ENCODE results near the gene SERPINA5.
"Not testable (repeated sequence)": the region's sequence is repeated elsewhere in the genome, so short reads cannot be mapped to it uniquely, and the experiment has no call there.

Gene SERPINA5

DNA sequence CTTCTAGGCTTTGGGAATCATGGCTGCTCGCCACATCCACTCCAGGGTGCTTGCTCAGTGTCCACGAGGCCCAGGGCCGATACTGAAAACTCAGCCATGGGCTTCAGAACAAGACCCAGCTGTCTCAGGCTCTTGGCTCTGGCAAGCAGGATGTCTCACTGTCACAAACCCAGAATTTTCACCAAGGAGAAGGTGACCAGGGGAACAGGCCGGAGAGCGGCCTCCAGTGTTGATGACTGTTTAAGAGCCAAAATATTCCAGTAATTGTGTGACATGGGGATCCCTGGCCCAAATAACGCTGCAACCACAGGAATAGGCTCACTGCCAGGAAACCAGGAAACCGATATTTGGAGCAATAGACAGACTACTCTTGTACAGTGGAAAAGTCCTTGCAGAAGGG, 9.8 kb upstream of the SERPINA5 start:
- FAIRE-seq (no peak), DNase-seq (ENCODE audit: insufficient read length, low spot score) (no peak)
- TF ChIP-seq TAF1 (IDR thresholded peaks at IDR 0.05; ENCODE audit: low read depth, low read length) (no peak), PAX5 (IDR thresholded peaks at IDR 0.05; ENCODE audit: insufficient read depth, low read length, severe bottlenecking) (no peak), POLR2AphosphoS5 (IDR thresholded peaks at IDR 0.05; ENCODE audit: low read depth, low read length) (no peak), POLR2A (IDR thresholded peaks at IDR 0.05; ENCODE audit: low read depth, low read length) (no peak), POU2F2 (IDR thresholded peaks at IDR 0.05; ENCODE audit: low read depth, low read length) (no peak), SPI1 (IDR thresholded peaks at IDR 0.05; ENCODE audit: low read depth, low read length) (no peak)

DNA sequence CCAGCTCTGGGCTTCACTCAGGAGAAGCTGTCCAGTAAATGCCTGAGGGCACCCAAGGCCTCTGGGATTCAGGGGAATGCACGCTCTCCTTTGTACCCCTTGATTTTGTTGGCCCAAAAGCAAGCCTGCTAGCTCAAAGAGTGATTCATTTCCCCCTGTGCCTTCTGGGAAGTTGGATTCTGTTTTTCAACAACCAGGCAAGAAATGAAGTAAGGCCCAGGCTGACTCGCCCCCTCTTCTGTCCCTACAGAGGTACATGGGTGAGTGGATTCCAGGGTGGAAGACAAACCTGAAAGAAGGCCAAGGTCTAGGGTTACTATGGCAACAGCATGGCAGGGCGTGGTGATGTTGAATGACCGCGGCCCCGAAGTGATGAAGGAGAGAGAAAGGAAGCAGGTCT, 9.3 kb upstream of the SERPINA5 start:
- TF ChIP-seq POLR2A (IDR thresholded peaks at IDR 0.05; ENCODE audit: low read depth, low read length): no peak
- TF ChIP-seq POU2F2 (IDR thresholded peaks at IDR 0.05; ENCODE audit: low read depth, low read length): no peak
- TF ChIP-seq POLR2AphosphoS5 (IDR thresholded peaks at IDR 0.05; ENCODE audit: low read depth, low read length): no peak
- no peak for TF ChIP-seq SPI1 (IDR thresholded peaks at IDR 0.05; ENCODE audit: low read depth, low read length)
- TF ChIP-seq PAX5 (IDR thresholded peaks at IDR 0.05; ENCODE audit: insufficient read depth, low read length, severe bottlenecking): no peak
- TF ChIP-seq TAF1 (IDR thresholded peaks at IDR 0.05; ENCODE audit: low read depth, low read length): no peak
- DNase-seq (ENCODE audit: insufficient read length, low spot score) (no peak), FAIRE-seq (no peak)

DNA sequence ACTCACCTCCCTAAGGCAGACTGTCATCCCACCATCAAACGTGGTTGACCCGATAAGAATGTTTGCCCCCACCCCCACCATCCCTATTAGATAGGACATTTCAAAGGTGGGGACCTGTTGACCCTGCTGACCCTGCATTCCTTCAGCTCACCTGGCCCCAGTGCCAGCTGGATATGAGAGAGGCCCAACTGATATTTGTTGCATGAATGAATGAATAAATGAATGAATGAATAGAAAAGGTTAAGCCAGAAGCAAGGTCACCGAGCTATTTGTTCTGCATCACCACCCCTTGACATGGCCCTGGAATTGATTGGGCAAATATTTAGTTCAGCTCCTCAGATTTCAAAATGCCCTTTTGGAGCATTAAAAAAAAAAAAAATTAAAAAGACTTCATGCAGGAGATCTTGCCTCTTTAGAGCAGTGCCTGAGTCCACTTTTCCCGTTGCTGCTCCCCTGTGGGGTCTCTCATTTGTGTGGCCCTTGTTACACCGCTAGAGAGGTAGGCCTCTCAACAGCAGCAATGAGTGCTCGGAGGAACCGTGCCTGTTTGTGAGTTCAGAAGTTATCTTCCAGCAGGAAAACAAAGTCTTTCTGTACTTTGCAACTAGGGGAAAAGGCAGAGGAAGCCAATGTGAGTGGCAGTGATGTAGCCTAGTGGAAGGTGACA, 8.5 kb upstream of the SERPINA5 start:
- FAIRE-seq: no peak
- DNase-seq (ENCODE audit: insufficient read length, low spot score): no peak
- TF ChIP-seq POLR2A (IDR thresholded peaks at IDR 0.05; ENCODE audit: low read depth, low read length): no peak
- TF ChIP-seq SPI1 (IDR thresholded peaks at IDR 0.05; ENCODE audit: low read depth, low read length): no peak
- no peak for TF ChIP-seq TAF1 (IDR thresholded peaks at IDR 0.05; ENCODE audit: low read depth, low read length)
- no peak for TF ChIP-seq POLR2AphosphoS5 (IDR thresholded peaks at IDR 0.05; ENCODE audit: low read depth, low read length)
- no peak for TF ChIP-seq PAX5 (IDR thresholded peaks at IDR 0.05; ENCODE audit: insufficient read depth, low read length, severe bottlenecking)
- no peak for TF ChIP-seq POU2F2 (IDR thresholded peaks at IDR 0.05; ENCODE audit: low read depth, low read length)

DNA sequence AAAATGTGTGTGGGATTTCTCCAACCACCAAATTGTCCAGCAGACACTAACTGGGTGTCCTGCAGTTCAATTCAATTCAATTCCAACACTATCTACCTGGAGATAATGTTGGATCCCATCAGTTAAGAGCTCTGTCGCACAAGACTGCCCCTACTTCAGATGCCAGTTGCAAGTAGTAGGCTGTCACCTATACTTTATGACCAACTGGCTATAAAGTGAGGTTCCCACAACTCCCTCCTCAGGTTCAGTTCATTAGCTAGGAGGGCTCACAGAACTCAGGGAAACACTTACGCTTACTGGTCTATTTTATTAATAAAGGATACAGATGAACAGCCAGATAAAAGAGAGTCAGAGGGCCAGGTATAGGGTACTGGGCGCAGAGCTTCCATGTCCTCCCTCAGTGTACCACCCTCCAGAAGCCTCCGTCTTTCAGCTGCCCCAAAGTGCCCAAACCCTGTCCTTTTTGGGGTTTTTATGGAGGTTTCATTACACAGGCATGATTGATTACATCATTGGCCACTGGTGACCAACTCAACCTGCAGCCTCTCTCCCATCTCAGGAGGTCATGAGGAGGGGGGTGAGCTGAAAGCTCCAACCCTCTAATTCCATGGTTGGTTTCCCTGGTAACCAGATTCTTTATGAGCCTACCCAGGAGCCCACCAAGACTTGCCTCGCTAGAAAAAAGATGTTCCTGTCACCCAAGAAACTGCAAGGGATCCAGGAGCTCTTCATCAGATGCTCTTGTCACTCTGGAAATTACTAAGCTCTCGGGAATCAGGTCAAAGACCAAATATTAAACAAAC, 7.5 kb upstream of the SERPINA5 start:
- FAIRE-seq (no peak), DNase-seq (ENCODE audit: insufficient read length, low spot score) (no peak)
- TF ChIP-seq SPI1 (IDR thresholded peaks at IDR 0.05; ENCODE audit: low read depth, low read length): no peak
- TF ChIP-seq TAF1 (IDR thresholded peaks at IDR 0.05; ENCODE audit: low read depth, low read length): no peak
- TF ChIP-seq POU2F2 (IDR thresholded peaks at IDR 0.05; ENCODE audit: low read depth, low read length): no peak
- no peak for TF ChIP-seq POLR2A (IDR thresholded peaks at IDR 0.05; ENCODE audit: low read depth, low read length)

DNA sequence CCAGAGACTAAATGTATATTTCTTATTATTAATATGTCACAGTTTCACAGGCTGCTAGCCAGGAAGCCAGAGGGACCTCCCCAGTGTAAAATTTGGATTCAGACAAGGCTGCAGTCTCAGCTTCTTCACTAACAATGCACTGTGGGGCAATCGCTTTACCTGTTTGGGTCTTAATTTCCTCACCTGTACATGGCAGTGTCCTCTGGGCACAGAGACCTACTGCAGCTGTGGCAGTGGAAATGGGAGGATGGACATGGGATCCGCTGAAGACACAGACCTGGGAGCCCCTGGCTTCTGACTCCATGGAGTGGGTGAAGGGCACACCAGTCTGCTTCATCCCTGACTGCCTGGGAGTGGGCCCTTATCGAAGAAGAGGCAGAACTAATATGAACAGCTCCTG, 6.9 kb upstream of the SERPINA5 start:
- DNase-seq (ENCODE audit: insufficient read length, low spot score) (no peak), FAIRE-seq (no peak)
- TF ChIP-seq TAF1 (IDR thresholded peaks at IDR 0.05; ENCODE audit: low read depth, low read length) (no peak), POLR2A (IDR thresholded peaks at IDR 0.05; ENCODE audit: low read depth, low read length) (no peak), PAX5 (IDR thresholded peaks at IDR 0.05; ENCODE audit: insufficient read depth, low read length, severe bottlenecking) (no peak), POU2F2 (IDR thresholded peaks at IDR 0.05; ENCODE audit: low read depth, low read length) (no peak), SPI1 (IDR thresholded peaks at IDR 0.05; ENCODE audit: low read depth, low read length) (no peak), POLR2AphosphoS5 (IDR thresholded peaks at IDR 0.05; ENCODE audit: low read depth, low read length) (no peak)

DNA sequence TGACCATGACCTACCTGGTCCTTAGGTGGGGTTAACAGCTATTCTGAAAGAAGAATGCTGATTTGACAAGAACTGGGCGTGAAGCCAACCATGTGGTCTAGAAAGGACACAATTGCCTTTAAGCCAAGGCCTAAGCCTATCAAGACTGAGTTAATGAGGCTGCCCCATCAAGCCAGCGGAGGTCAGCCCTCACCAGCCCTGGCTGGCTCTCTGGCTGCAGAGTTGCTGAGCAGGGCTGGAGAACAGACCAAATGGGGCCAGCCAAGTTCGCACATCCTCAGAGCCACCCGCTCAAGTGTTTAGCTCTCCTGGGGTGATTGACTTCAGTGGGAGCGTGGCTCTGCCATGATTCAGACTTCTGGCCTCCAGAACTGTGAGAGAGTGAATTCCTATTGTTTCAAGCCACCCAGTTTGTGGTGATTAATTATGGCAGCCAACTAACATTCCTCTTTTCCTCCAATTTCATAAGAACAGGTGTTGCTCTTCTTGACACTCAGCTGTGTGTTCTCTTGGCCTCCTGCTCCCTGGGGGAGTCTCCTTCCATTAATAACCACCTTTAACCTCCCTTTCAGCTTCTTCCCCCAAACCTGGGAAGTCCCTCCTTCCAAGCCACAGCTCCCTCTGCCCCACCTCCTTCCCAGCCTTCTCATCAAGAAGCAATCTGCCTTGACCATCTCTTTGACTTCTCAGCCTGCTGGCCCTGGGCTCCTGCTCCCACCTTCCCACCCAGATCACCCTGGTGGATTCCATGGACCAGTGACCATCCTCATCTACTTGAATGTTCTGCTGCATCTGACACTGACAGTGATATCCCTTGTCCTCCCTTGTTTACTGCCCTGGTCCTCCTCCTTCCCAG, 5.3 kb upstream of the SERPINA5 start:
- FAIRE-seq (no peak), DNase-seq (ENCODE audit: insufficient read length, low spot score) (no peak)
- no peak for TF ChIP-seq POU2F2 (IDR thresholded peaks at IDR 0.05; ENCODE audit: low read depth, low read length)
- no peak for TF ChIP-seq SPI1 (IDR thresholded peaks at IDR 0.05; ENCODE audit: low read depth, low read length)
- TF ChIP-seq POLR2AphosphoS5 (IDR thresholded peaks at IDR 0.05; ENCODE audit: low read depth, low read length): no peak
- no peak for TF ChIP-seq POLR2A (IDR thresholded peaks at IDR 0.05; ENCODE audit: low read depth, low read length)
- no peak for TF ChIP-seq PAX5 (IDR thresholded peaks at IDR 0.05; ENCODE audit: insufficient read depth, low read length, severe bottlenecking)

DNA sequence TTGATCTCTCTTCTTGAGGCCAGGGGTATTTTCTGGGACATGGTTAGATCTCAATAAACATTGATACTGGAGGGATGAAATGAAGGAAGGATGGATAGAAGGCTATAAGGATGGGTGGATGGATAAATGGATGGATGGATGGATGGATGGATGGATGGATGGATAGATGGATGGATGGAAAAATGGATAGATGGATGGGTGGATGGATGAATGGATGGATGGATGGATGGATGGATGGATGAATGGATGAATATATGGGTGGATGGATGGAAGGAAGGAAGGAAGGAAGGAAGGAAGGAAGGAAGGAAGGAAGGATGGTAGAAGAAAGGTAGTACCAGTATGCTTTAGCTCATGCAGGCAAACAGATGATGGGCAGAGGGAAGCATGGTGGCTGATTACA, 3.8 kb upstream of the SERPINA5 start:
- FAIRE-seq; DNase-seq (ENCODE audit: insufficient read length, low spot score): not testable (repeated sequence)

DNA sequence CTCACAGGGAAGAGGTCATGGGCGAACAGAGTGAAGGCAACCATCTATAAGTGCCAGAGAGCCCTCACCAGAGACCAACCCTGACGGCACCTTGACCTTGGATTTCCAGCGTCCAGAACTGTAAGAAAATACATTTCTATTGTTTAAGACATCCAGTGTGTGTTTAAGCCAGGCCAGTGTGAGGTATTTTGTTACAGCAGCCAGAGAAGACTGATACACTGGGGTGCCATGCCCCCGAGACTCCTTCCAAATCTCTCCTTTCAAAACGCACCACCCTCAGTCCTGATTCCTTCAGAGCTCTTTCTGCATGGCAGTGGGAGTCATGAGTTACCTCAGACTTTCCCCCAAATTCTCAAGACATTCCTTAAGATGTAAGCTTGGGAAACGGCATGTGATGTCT, 2.5 kb upstream of the SERPINA5 start:
- TF ChIP-seq POU2F2 (IDR thresholded peaks at IDR 0.05; ENCODE audit: low read depth, low read length) (no peak), PAX5 (IDR thresholded peaks at IDR 0.05; ENCODE audit: insufficient read depth, low read length, severe bottlenecking) (no peak), SPI1 (IDR thresholded peaks at IDR 0.05; ENCODE audit: low read depth, low read length) (no peak), TAF1 (IDR thresholded peaks at IDR 0.05; ENCODE audit: low read depth, low read length) (no peak), POLR2AphosphoS5 (IDR thresholded peaks at IDR 0.05; ENCODE audit: low read depth, low read length) (no peak), POLR2A (IDR thresholded peaks at IDR 0.05; ENCODE audit: low read depth, low read length) (no peak)
- no peak for FAIRE-seq
- no peak for DNase-seq (ENCODE audit: insufficient read length, low spot score)

DNA sequence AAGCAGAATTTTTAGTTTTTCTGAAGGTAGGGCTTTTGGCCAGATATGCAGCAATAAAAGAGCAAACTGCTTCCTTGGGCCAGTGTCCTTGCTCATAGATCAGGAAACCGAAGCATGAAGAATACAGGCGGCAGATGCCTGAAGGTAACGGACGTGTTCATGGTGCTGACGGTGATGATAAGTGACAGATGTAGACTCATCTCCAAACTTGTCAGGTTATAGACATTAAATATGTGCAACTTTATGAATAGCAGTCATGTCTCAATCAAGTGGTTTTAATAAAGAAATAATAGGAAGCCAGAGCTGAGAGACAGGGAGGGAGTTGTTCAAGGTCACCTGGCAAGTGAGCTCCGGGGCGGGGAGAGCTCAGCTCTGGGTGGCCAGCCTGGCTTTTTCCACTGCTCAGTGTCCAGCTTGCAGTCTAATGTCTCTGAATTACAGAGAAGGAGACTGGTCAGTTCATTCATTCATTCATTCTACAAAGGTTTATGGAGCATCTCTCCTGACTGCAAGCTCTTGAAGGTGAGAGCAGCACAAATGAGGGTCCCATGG, 1.0 kb downstream of the SERPINA5 start:
- TF ChIP-seq TAF1 (IDR thresholded peaks at IDR 0.05; ENCODE audit: low read depth, low read length): no peak
- no peak for TF ChIP-seq PAX5 (IDR thresholded peaks at IDR 0.05; ENCODE audit: insufficient read depth, low read length, severe bottlenecking)
- TF ChIP-seq SPI1 (IDR thresholded peaks at IDR 0.05; ENCODE audit: low read depth, low read length): no peak
- TF ChIP-seq POLR2AphosphoS5 (IDR thresholded peaks at IDR 0.05; ENCODE audit: low read depth, low read length): no peak
- TF ChIP-seq POLR2A (IDR thresholded peaks at IDR 0.05; ENCODE audit: low read depth, low read length): no peak
- DNase-seq (ENCODE audit: insufficient read length, low spot score) (no peak), FAIRE-seq (no peak)

Measured in GM12891 (cell line).